ENCODE data around the gene LMO7. TPM values are rescaled to one million over a fixed set of nuclear protein-coding genes. Genes with fewer than 3 reads are reported as not detected.

The LMO7 gene
- total RNA-seq, 3 donors from 2014 or later = 11.0 to 71.3 (median 32.8) TPM

GRCh38 chr13:75761369-75761768, 125.2 kb downstream of the LMO7 start:
- Histone ChIP-seq H3K36me3 (no peaks in the 10 kb centered on the region), H3K27me3 (no peaks in the 10 kb centered on the region), H3K4me1 (no peaks in the 10 kb centered on the region), H3K27ac (peak overlapping the region in 1 of 2 donors; percentile 72), H3K4me3 (peak overlapping the region; percentile 2 to 28 (median 13)), H3K9me3 (no peaks in the 10 kb centered on the region)
- TF ChIP-seq POLR2AphosphoS5 (IDR thresholded peaks at IDR 0.05) (no peak), CTCF (IDR thresholded peaks at IDR 0.05) (no peak), POLR2A (IDR thresholded peaks at IDR 0.05) (no peak)
- DNase-seq (ENCODE audit: low spot score in 2 of 2) = no peak
- intact Hi-C loops (cut with DNase I; ENCODE audit: low total_unique reads) = no loop called here

GRCh38 chr13:75762076-75762937, 126.2 kb downstream of the LMO7 start:
- Histone ChIP-seq H3K4me3 (peak overlapping the region in 2 of 3 donors; percentile 28 to 40), H3K27ac (peak overlapping the region; percentile 56 to 72), H3K4me1 (no peaks in the 10 kb centered on the region), H3K27me3 (no peaks in the 10 kb centered on the region), H3K36me3 (no peaks in the 10 kb centered on the region), H3K9me3 (no peaks in the 10 kb centered on the region)
- intact Hi-C loops (cut with DNase I; ENCODE audit: low total_unique reads) = no loop called here
- no peak for DNase-seq (ENCODE audit: low spot score in 2 of 2)
- TF ChIP-seq POLR2A (IDR thresholded peaks at IDR 0.05) (no peak), POLR2AphosphoS5 (IDR thresholded peaks at IDR 0.05) (peak in 1 of 3 donors; percentile 37)

- intact Hi-C loops (cut with DNase I; ENCODE audit: low total_unique reads) = no loop called here
- H3K4me3 ChIP-seq = peak overlapping the region in 1 of 3 donors; percentile 40
- TF ChIP-seq CTCF (IDR thresholded peaks at IDR 0.05) (no peak), POLR2AphosphoS5 (IDR thresholded peaks at IDR 0.05) (no peak), POLR2A (IDR thresholded peaks at IDR 0.05) (no peak)
Observed at GRCh38 chr13:75762955-75763354, 126.8 kb downstream of the LMO7 start.

GRCh38 chr13:75763512-75763911, 127.4 kb downstream of the LMO7 start:
- no peak overlapping the region for H3K27ac ChIP-seq
- no peaks in the 10 kb centered on the region for H3K9me3 ChIP-seq
- no peak overlapping the region for H3K4me3 ChIP-seq
- intact Hi-C loops (cut with DNase I; ENCODE audit: low total_unique reads) = no loop called here
- H3K4me1 ChIP-seq = no peaks in the 10 kb centered on the region
- TF ChIP-seq CTCF (IDR thresholded peaks at IDR 0.05) (no peak), POLR2AphosphoS5 (IDR thresholded peaks at IDR 0.05) (no peak), POLR2A (IDR thresholded peaks at IDR 0.05) (no peak)
- no peak for DNase-seq (ENCODE audit: low spot score in 2 of 2)
- no peaks in the 10 kb centered on the region for H3K27me3 ChIP-seq
- no peaks in the 10 kb centered on the region for H3K36me3 ChIP-seq

More at GRCh38 chr13:75762955-75763354, 126.8 kb downstream of the LMO7 start:
- Histone ChIP-seq H3K36me3 (no peaks in the 10 kb centered on the region), H3K4me1 (no peaks in the 10 kb centered on the region), H3K27me3 (no peaks in the 10 kb centered on the region), H3K9me3 (no peaks in the 10 kb centered on the region), H3K27ac (peak overlapping the region; percentile 56 to 72)
- DNase-seq (ENCODE audit: low spot score in 2 of 2) = no peak

- Histone ChIP-seq H3K9me3 (no peaks in the 10 kb centered on the region), H3K4me1 (no peaks in the 10 kb centered on the region), H3K27me3 (no peaks in the 10 kb centered on the region), H3K36me3 (no peaks in the 10 kb centered on the region), H3K27ac (no peak overlapping the region), H3K4me3 (no peak overlapping the region)
- no peak for DNase-seq (ENCODE audit: low spot score in 2 of 2)
- intact Hi-C loops (cut with DNase I; ENCODE audit: low total_unique reads) = no loop called here
- TF ChIP-seq POLR2AphosphoS5 (IDR thresholded peaks at IDR 0.05) = no peak
- no peak for TF ChIP-seq CTCF (IDR thresholded peaks at IDR 0.05)
- no peak for TF ChIP-seq POLR2A (IDR thresholded peaks at IDR 0.05)
Observed at GRCh38 chr13:75764251-75764925, 128.3 kb downstream of the LMO7 start.

Data from breast epithelium (tissue), 4 donors.